Upper lobe of left lung (tissue), 6 donors: ENCODE measurements around the gene GLP2R. TPM values are rescaled to one million over a fixed set of nuclear protein-coding genes. Genes with fewer than 3 reads are reported as not detected.
A peak's percentile ranks its signal among the peaks of the same experiment; 100 is the strongest.

Experiments used
- ATAC-seq, 2 donors: fragments of 200-7000 bp; cut with Tn5 transposase; one replicate each; pipeline ENCODE4 v1.9.1; 2022; ENCODE audit warnings: mild to moderate bottlenecking in 2 of 2, moderate library complexity in 2 of 2; ENCODE audit not compliant: low FRiP score in 2 of 2
- DNase-seq, 2 donors: peaks; one replicate each; pipeline ENCODE4 v3.0.0-alpha.2; 2019 to 2020
- H3K27ac ChIP-seq, 4 donors: fragments of 200-600 bp; sonication (generic); one replicate each; pipeline ENCODE4 v1.5.1; 2016 to 2019
- H3K27me3 ChIP-seq, 4 donors: fragments of 200-600 bp; sonication (generic); one replicate each; pipeline ENCODE4 v1.5.1; 2017 to 2019
- H3K36me3 ChIP-seq, 4 donors: fragments of 200-600 bp; sonication (generic); one replicate each; pipeline ENCODE4 v1.5.1; 2016 to 2019
- H3K4me1 ChIP-seq, 4 donors: fragments of 200-600 bp; sonication (generic); one replicate each; pipeline ENCODE4 v1.5.1; 2018 to 2019
- H3K4me3 ChIP-seq, 4 donors: fragments of 200-600 bp; sonication (generic); one replicate each; pipeline ENCODE4 v1.5.1; 2017 to 2019; ENCODE audit warnings: mild to moderate bottlenecking in 2 of 4, moderate library complexity in 1 of 4
- H3K9me3 ChIP-seq, 4 donors: fragments of 200-600 bp; sonication (generic); one replicate each; pipeline ENCODE4 v1.5.1; 2018 to 2019
- EP300 ChIP-seq, 4 donors: sonication (generic); formaldehyde crosslinking; IDR thresholded peaks; one replicate each; pipeline ENCODE4 v1.5.1; 2017; ENCODE audit warnings: antibody characterized with exemption in 4 of 4, control low read depth in 2 of 4
- POLR2A ChIP-seq, 4 donors: fragments of 450-650 bp; IDR thresholded peaks; one replicate each; pipeline ENCODE4 v1.5.1; 2016 to 2017; ENCODE audit warnings: antibody characterized with exemption in 4 of 4, mild to moderate bottlenecking in 2 of 4
- POLR2AphosphoS5 ChIP-seq, 2 donors: sonication (generic); formaldehyde crosslinking; IDR thresholded peaks; one replicate each; pipeline ENCODE4 v1.5.1; 2017; ENCODE audit warnings: antibody characterized with exemption in 2 of 2
- WGBS, 2 donors: methylation state at CpG; one replicate each; pipeline ENCODE4 v1.1.5; 2017 to 2018; 5-methylcytosine and 5-hydroxymethylcytosine counted together
- total RNA-seq, 6 donors: library from RNA; depleted of rRNA in 4 of 6; stranded (reverse); fragments of >200 nt in 4 of 6; gene quantifications; one replicate each; pipeline versions ENCODE4 v1.1.0 to v1.2.1, GENCODE V29; 2016 to 2021
- TF ChIP-seq, protein P1 (sequence below), 6 experiments: fragments of 450-650 bp in 4 of 6; fragments of 200-600 bp in 2 of 6; sonication (generic) in 2 of 6; IDR thresholded peaks; one replicate each; pipeline ENCODE4 v1.5.1; 2016 to 2019; ENCODE audit warnings: antibody characterized with exemption in 6 of 6
- donor health status: DM: no; HTN: no; CAD: no; lungs with moderate emphysema.
- donor health status: DM: no; HTN: yes; CAD: no; lungs with severe emphysema.

The GLP2R gene
- total RNA-seq, 6 donors from 2014 or later = 0.30 to 2.0 (median 0.78) TPM; not detected in 2

DNA sequence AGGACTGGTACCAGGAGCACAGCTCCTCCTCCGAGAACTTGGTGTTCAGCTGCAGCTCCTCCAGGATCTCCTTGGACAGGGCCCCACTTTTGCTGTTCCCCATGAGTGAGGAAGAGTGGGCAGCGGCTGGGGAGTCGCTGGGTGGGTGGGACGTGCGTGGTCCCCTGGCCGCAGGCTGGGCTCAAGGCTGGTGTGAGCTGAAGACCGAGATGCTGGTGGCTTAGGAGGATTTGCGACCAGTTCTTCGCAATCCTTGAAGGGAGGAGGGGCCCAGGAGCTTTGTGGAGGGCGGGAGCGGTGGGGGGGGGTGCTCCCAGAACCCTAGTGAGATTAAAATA lies 79.3 kb downstream of the GLP2R start, which contains the start of gene RCVRN:
Gene RCVRN (minus strand): TSS at position 194 of the 338 bp plus-strand sequence. CDS start 91 bp downstream, at position 103.
- Histone ChIP-seq H3K4me3 (no peak within 1 kb of the TSS), H3K36me3 (no peaks in the 10 kb centered on the region), H3K4me1 (no peaks in the 10 kb centered on the region), H3K27ac (no peak within 1 kb of the TSS), H3K9me3 (no peaks in the 10 kb centered on the region), H3K27me3 (no peaks in the 10 kb centered on the region)
- DNase-seq (peak in 1 of 2 donors; percentile 43), ATAC-seq (no peak)
- no peak for TF ChIP-seq POLR2A (IDR thresholded peaks at IDR 0.05)
- WGBS, 2 donors = 92 to 96% methylated on average over 11 of the region's 11 CpGs

DNA sequence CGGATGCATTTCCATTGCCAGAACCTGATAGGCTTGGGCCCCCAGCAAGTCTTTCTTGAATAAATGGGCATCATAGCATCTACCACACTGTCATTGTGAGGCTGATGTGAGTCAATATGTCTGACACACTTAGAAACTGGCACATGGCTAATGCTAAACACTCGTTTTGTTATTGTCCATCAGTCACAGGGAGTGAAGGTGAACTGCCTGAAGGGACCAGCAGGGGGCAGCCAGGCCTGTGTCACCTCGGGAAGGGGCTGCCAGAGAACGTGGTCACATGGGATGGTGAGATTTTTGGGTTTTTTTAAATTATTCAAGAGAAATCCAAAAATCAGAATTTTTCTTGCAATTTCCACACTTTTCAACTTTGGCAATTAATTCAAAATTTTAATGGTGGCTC lies 80.2 kb downstream of the GLP2R start:
- Histone ChIP-seq H3K4me3 (no peak overlapping the region), H3K4me1 (no peaks in the 10 kb centered on the region), H3K9me3 (no peaks in the 10 kb centered on the region), H3K27me3 (no peaks in the 10 kb centered on the region), H3K36me3 (no peaks in the 10 kb centered on the region), H3K27ac (no peak overlapping the region)
- WGBS, 2 donors = 13 to 18% methylated on average over 3 to 4 of the region's 4 CpGs
- DNase-seq = no peak
- ATAC-seq = peak in 1 of 2 donors; percentile 56
- TF ChIP-seq, protein P1, sequence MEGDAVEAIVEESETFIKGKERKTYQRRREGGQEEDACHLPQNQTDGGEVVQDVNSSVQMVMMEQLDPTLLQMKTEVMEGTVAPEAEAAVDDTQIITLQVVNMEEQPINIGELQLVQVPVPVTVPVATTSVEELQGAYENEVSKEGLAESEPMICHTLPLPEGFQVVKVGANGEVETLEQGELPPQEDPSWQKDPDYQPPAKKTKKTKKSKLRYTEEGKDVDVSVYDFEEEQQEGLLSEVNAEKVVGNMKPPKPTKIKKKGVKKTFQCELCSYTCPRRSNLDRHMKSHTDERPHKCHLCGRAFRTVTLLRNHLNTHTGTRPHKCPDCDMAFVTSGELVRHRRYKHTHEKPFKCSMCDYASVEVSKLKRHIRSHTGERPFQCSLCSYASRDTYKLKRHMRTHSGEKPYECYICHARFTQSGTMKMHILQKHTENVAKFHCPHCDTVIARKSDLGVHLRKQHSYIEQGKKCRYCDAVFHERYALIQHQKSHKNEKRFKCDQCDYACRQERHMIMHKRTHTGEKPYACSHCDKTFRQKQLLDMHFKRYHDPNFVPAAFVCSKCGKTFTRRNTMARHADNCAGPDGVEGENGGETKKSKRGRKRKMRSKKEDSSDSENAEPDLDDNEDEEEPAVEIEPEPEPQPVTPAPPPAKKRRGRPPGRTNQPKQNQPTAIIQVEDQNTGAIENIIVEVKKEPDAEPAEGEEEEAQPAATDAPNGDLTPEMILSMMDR (IDR thresholded peaks at IDR 0.05) = peak in 4 of 6 experiments; percentile 16 to 46 (median 33)
- no peak for TF ChIP-seq EP300 (IDR thresholded peaks at IDR 0.05)

DNA sequence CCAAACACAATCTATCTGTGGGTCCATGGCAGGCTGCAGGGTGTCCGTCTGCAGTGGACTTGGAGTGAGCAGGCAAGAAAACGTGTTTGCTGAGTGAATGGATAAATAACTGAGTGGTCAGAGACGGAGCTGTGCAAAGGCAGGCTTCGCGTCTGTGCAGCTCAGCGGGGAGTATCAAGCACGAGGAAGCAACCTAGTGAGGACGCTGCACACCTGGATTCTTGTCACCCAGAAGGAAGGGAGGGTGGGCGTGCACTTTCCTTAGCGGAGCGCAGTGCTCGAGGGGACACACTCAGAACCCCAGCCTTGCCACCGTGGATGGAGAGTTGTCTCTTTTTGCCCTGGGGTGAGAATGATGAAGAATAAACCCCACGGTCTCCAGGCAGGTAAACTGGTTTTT lies 80.9 kb downstream of the GLP2R start:
- Histone ChIP-seq H3K36me3 (no peaks in the 10 kb centered on the region), H3K4me1 (no peaks in the 10 kb centered on the region), H3K4me3 (no peak overlapping the region), H3K9me3 (no peaks in the 10 kb centered on the region), H3K27me3 (no peaks in the 10 kb centered on the region), H3K27ac (no peak overlapping the region)
- no peak for ATAC-seq
- TF ChIP-seq, protein P1 (IDR thresholded peaks at IDR 0.05) = no peak
- TF ChIP-seq POLR2AphosphoS5 (IDR thresholded peaks at IDR 0.05) = no peak
- TF ChIP-seq POLR2A (IDR thresholded peaks at IDR 0.05) = no peak
- no peak for TF ChIP-seq EP300 (IDR thresholded peaks at IDR 0.05)
- no peak for DNase-seq
- WGBS, 2 donors = 59 to 65% methylated on average over 14 of the region's 14 CpGs

DNA sequence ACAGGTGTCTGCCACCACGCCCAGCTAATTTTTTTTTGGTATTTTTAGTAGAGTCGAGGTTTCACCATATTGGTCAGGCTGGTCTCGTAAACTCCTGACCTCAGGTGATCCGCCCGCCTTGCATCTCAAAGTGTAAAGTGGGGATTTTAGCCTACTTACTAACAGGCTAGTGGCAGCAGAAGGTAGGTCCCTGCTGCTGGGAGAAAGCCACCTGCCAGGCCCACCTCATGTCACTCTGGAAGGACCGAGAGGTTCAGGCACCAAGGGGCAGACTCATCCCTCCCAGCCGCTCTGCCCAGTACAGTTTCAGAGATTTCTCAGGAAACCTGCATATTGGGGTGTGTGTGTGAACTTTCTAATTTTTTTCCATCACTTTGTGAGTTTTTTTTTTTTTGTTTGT lies 81.4 kb downstream of the GLP2R start:
- Histone ChIP-seq H3K27me3 (no peaks in the 10 kb centered on the region), H3K36me3 (no peaks in the 10 kb centered on the region), H3K9me3 (no peaks in the 10 kb centered on the region), H3K4me1 (no peaks in the 10 kb centered on the region), H3K4me3 (no peak overlapping the region), H3K27ac (no peak overlapping the region)
- 81 to 84% methylated on average over 7 of the region's 7 CpGs for WGBS, 2 donors
- ATAC-seq = no peak
- DNase-seq = no peak
- TF ChIP-seq, protein P1 (IDR thresholded peaks at IDR 0.05) = no peak
- TF ChIP-seq EP300 (IDR thresholded peaks at IDR 0.05) = no peak

DNA sequence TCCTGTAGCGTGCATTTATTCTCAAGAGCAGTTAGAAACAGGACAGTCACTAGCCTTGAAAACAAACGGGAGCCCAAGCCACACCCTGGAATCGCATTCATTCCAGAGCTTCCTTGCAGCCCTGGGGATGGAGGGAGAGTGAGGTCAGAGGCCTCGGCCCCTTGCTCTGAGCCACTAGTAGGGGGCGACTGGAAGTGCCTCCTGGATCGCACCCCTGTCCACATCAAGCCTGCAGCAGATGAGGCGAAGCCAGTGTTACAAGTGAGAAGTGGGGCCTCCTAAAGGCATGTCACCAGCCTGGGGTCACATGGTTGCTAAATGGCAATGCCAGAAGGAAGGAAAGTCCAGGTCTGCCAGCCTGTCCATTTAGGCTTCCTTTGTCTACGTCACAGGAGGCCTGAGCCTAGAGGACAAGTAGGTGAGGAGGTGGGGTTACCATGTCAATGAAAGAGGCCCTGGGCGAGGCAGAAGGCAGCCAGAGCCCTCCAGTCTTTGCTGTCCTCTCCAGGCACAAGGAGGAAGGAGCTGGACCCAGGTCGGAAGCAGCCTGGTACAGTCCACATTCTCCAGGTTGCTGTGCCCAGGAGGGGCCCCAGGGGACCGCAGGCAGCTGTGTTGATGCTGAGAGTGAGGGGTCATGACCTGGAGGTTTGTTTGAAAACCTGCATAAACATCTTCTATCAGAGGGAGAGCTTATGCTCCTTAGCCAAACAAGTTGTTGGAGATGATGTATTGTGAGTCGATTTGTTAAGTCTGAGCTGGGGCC lies 82.3 kb downstream of the GLP2R start:
- DNase-seq (no peak), ATAC-seq (peak in 1 of 2 donors; percentile 25)
- no peak overlapping the region for H3K4me3 ChIP-seq
- H3K27ac ChIP-seq = no peak overlapping the region
- H3K4me1 ChIP-seq = no peaks in the 10 kb centered on the region
- 27 to 39% methylated on average over 6 to 12 of the region's 12 CpGs for WGBS, 2 donors
- no peaks in the 10 kb centered on the region for H3K9me3 ChIP-seq
- H3K36me3 ChIP-seq = no peaks in the 10 kb centered on the region
- H3K27me3 ChIP-seq = no peaks in the 10 kb centered on the region
- TF ChIP-seq POLR2AphosphoS5 (IDR thresholded peaks at IDR 0.05) = no peak
- no peak for TF ChIP-seq EP300 (IDR thresholded peaks at IDR 0.05)
- TF ChIP-seq, protein P1 (IDR thresholded peaks at IDR 0.05) = no peak
- no peak for TF ChIP-seq POLR2A (IDR thresholded peaks at IDR 0.05)
